HS-5 (cell line): ENCODE data around the gene SLC36A2.
"Not testable (repeated sequence)": the region's sequence is repeated elsewhere in the genome, so short reads cannot be mapped to it uniquely, and the experiment has no call there.

Source experiments
- DNase-seq: peaks from one replicate; pipeline ENCODE4 v3.0.0-alpha.2; 2012; ENCODE audit warnings: low read depth

Gene SLC36A2

GRCh38 chr5:151347369-151347768 lies at the start of gene SLC36A2:
Gene SLC36A2 (minus strand): TSS chr5:151347559. CDS start chr5:151347460, 99 bp downstream.
- no peak for DNase-seq

GRCh38 chr5:151388960-151389359 lies 41.6 kb upstream of the SLC36A2 start:
- no peak for DNase-seq

- DNase-seq, result no peak
Measured at GRCh38 chr5:151384106-151384505, 36.7 kb upstream of the SLC36A2 start.

GRCh38 chr5:151383011-151383410 lies 35.7 kb upstream of the SLC36A2 start:
- DNase-seq, result no peak

GRCh38 chr5:151382576-151382975 lies 35.2 kb upstream of the SLC36A2 start:
- DNase-seq, result no peak

- DNase-seq, result no peak
Measured at GRCh38 chr5:151381899-151382298, 34.5 kb upstream of the SLC36A2 start.

GRCh38 chr5:151378616-151379015 lies 31.3 kb upstream of the SLC36A2 start:
- no peak for DNase-seq

GRCh38 chr5:151374539-151374938 lies 27.2 kb upstream of the SLC36A2 start:
- DNase-seq, result no peak

GRCh38 chr5:151367038-151367437 lies 19.7 kb upstream of the SLC36A2 start:
- not testable (repeated sequence) for DNase-seq

- no peak for DNase-seq
Measured at GRCh38 chr5:151363673-151364072, 16.3 kb upstream of the SLC36A2 start.

- no peak for DNase-seq
Measured at GRCh38 chr5:151362970-151363369, 15.6 kb upstream of the SLC36A2 start.

GRCh38 chr5:151359391-151359790 lies 12.0 kb upstream of the SLC36A2 start:
- DNase-seq, result no peak

GRCh38 chr5:151357792-151358191 lies 10.4 kb upstream of the SLC36A2 start:
- DNase-seq, result no peak

- no peak for DNase-seq
Measured at GRCh38 chr5:151357097-151357496, 9.7 kb upstream of the SLC36A2 start.

- no peak for DNase-seq
Measured at GRCh38 chr5:151351671-151352070, 4.3 kb upstream of the SLC36A2 start.

GRCh38 chr5:151348789-151349188 lies 1.4 kb upstream of the SLC36A2 start:
- DNase-seq, result no peak

- no peak for DNase-seq
Measured at GRCh38 chr5:151345808-151346478, 1.4 kb downstream of the SLC36A2 start.

GRCh38 chr5:151345187-151345807 lies 2.1 kb downstream of the SLC36A2 start:
- DNase-seq, result no peak

- no peak for DNase-seq
Measured at GRCh38 chr5:151344088-151344487, 3.3 kb downstream of the SLC36A2 start.

- no peak for DNase-seq
Measured at GRCh38 chr5:151340004-151340403, 7.4 kb downstream of the SLC36A2 start.

GRCh38 chr5:151338734-151339133 lies 8.6 kb downstream of the SLC36A2 start:
- no peak for DNase-seq

GRCh38 chr5:151332857-151333256 lies 14.5 kb downstream of the SLC36A2 start:
- DNase-seq, result no peak

- no peak for DNase-seq
Measured at GRCh38 chr5:151328734-151329133, 18.6 kb downstream of the SLC36A2 start.

GRCh38 chr5:151327585-151327984 lies 19.8 kb downstream of the SLC36A2 start:
- DNase-seq, result no peak
